Esophagus muscularis mucosa (tissue), 4 donors: ENCODE data around the gene ZNF831.

Experiments used
- EP300 ChIP-seq: sonication (generic); formaldehyde crosslinking; IDR thresholded peaks from one replicate; pipeline ENCODE4 v1.6.1; 2017; ENCODE audit warnings: antibody characterized with exemption
- POLR2A ChIP-seq: fragments of 450-650 bp; IDR thresholded peaks from one replicate; pipeline ENCODE4 v1.6.1; 2017; ENCODE audit warnings: antibody characterized with exemption, moderate library complexity, mild to moderate bottlenecking, low read depth
- TF ChIP-seq, protein P1 (sequence below), 3 experiments: fragments of 200-600 bp in 2 of 3; fragments of 450-650 bp in 1 of 3; sonication (generic) in 2 of 3; IDR thresholded peaks; one replicate each; pipeline ENCODE4 v1.5.1; 2017 to 2019; ENCODE audit warnings: antibody characterized with exemption in 3 of 3, mild to moderate bottlenecking in 2 of 3, moderate library complexity in 1 of 3

DNA sequence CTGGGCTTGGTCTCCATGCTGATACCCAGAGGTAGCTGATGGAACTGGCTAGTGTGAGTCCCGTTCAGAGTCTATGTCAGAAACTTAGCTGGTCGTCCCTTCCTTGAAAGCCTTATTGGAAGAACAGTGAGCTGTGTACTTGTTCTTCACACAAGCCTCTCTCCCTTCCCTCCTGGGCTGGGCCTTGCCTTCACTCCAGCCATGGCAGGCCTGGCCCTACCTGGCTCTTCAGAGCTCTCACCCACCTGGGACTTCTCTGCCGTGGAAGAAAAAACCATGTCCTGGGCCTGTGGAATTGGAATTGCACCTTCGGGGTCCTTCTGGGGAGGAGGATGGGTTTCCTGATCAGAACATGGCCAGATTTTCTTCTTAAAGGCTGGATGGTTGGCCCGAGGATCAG is 20.3 kb upstream of the ZNF831 start:
- TF ChIP-seq, protein P1, sequence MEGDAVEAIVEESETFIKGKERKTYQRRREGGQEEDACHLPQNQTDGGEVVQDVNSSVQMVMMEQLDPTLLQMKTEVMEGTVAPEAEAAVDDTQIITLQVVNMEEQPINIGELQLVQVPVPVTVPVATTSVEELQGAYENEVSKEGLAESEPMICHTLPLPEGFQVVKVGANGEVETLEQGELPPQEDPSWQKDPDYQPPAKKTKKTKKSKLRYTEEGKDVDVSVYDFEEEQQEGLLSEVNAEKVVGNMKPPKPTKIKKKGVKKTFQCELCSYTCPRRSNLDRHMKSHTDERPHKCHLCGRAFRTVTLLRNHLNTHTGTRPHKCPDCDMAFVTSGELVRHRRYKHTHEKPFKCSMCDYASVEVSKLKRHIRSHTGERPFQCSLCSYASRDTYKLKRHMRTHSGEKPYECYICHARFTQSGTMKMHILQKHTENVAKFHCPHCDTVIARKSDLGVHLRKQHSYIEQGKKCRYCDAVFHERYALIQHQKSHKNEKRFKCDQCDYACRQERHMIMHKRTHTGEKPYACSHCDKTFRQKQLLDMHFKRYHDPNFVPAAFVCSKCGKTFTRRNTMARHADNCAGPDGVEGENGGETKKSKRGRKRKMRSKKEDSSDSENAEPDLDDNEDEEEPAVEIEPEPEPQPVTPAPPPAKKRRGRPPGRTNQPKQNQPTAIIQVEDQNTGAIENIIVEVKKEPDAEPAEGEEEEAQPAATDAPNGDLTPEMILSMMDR (IDR thresholded peaks at IDR 0.05) = no peak
- TF ChIP-seq EP300 (no peak), POLR2A (no peak)
